ENCODE results near the gene TP73. TPM values are rescaled to one million over a fixed set of nuclear protein-coding genes. Genes with fewer than 3 reads are reported as not detected.

Gene TP73
- total RNA-seq, 1 experiment from 2014 or later: 19.2 TPM

- TF ChIP-seq MAX (IDR thresholded peaks at IDR 0.05): no peak
- no peak for TF ChIP-seq ZNF274 (IDR thresholded peaks at IDR 0.05; ENCODE audit: low read depth, low read length)
- TF ChIP-seq JUND (IDR thresholded peaks at IDR 0.05): no peak
- TF ChIP-seq EZH2phosphoT487 (IDR thresholded peaks at IDR 0.05; ENCODE audit: borderline replicate concordance): no peak
- no peak for TF ChIP-seq RAD21 (IDR thresholded peaks at IDR 0.05; ENCODE audit: low read depth)
- TF ChIP-seq SIN3A (IDR thresholded peaks at IDR 0.05; ENCODE audit: low read depth): no peak
- TF ChIP-seq TCF7L2 (IDR thresholded peaks at IDR 0.05; ENCODE audit: borderline replicate concordance, extremely low read depth, insufficient read depth, insufficient read length): no peak
Measured at GRCh38 chr1:3678361-3679097, 26.2 kb downstream of the TP73 start (continued).

- no peak for TF ChIP-seq RAD21 (IDR thresholded peaks at IDR 0.05; ENCODE audit: low read depth)
- no peak for TF ChIP-seq CTCF (IDR thresholded peaks at IDR 0.05 in 2 of 3, conservative IDR thresholded peaks at IDR 0.05 in 1 of 3; ENCODE audit: borderline replicate concordance in 1 of 3, insufficient read depth in 1 of 3, low read depth in 2 of 3, low read length in 2 of 3)
- TF ChIP-seq CBX3 (IDR thresholded peaks at IDR 0.05; ENCODE audit: low read depth): no peak
- TF ChIP-seq SIN3A (IDR thresholded peaks at IDR 0.05; ENCODE audit: low read depth): no peak
- TF ChIP-seq EZH2phosphoT487 (IDR thresholded peaks at IDR 0.05; ENCODE audit: borderline replicate concordance): no peak
- no peak for TF ChIP-seq ZBTB33 (IDR thresholded peaks at IDR 0.05; ENCODE audit: extremely low read depth, insufficient replicate concordance, low read length)
- TF ChIP-seq JUND (IDR thresholded peaks at IDR 0.05): no peak
- TF ChIP-seq POLR2A (IDR thresholded peaks at IDR 0.05; ENCODE audit: borderline replicate concordance, extremely low read depth, insufficient read depth, insufficient read length): no peak
- TF ChIP-seq REST (IDR thresholded peaks at IDR 0.05; ENCODE audit: low read depth): no peak
- no peak for TF ChIP-seq FOSL1 (IDR thresholded peaks at IDR 0.05; ENCODE audit: low read depth)
- no peak for TF ChIP-seq SP1 (IDR thresholded peaks at IDR 0.05; ENCODE audit: low read depth)
- no peak for TF ChIP-seq TCF7L2 (IDR thresholded peaks at IDR 0.05; ENCODE audit: borderline replicate concordance, extremely low read depth, insufficient read depth, insufficient read length)
- no peak for TF ChIP-seq SRF (IDR thresholded peaks at IDR 0.05; ENCODE audit: low read depth)
- TF ChIP-seq ATF3 (IDR thresholded peaks at IDR 0.05): no peak
- Histone ChIP-seq H3K4me2 (ENCODE audit: low read length) (no peak overlapping the region), H3K9me2 (ENCODE audit: insufficient read depth) (no peaks in the 10 kb centered on the region), H3K27ac (ENCODE audit: low read depth, low read length) (no peak overlapping the region), H3K27me3 (ENCODE audit: insufficient read depth, low read length) (no peaks in the 10 kb centered on the region), H3K9me3 (ENCODE audit: control insufficient read depth in 1 of 2, insufficient read depth in 1 of 2, low read depth in 1 of 2, low read length in 2 of 2) (no peaks in the 10 kb centered on the region), H4K20me1 (ENCODE audit: insufficient read depth) (no peaks in the 10 kb centered on the region; the same call in 1 of the 2 replicates), H3K36me3 (ENCODE audit: control insufficient read depth in 1 of 2, insufficient read depth in 2 of 2, low read length in 2 of 2) (no peaks in the 10 kb centered on the region), H2AFZ (ENCODE audit: low read depth, low read length, poor library complexity, severe bottlenecking) (no peak overlapping the region), H3K79me2 (ENCODE audit: insufficient read depth, low read length) (peaks cover 18% of the 10 kb centered on the region), H3K4me1 (ENCODE audit: control insufficient read depth in 1 of 2, insufficient read depth in 2 of 2, low read length in 2 of 2) (peaks cover 17 to 34% of the 10 kb centered on the region in 2 experiments), H3K4me3 (replicated peaks in 1 of 2; ENCODE audit: low read depth in 1 of 2, low read length in 2 of 2) (no peak overlapping the region), H3K9ac (ENCODE audit: low read length) (no peak overlapping the region)
- ATAC-seq: no peak
- ChIA-PET RAD21 (ENCODE audit: low non-redundant PET in 1 of 2, low total read pairs in 2 of 2, uncharacterized antibody in 2 of 2, unreplicated experiment in 2 of 2) (no interaction called here), POLR2A (no interaction called here), CTCF (no interaction called here)
- BruUV-seq (replicated peaks): no TSS peak
- no peak for DNase-seq (ENCODE audit: low read depth, low spot score)
- intact Hi-C loops (cut with micrococcal nuclease): no loop called here
Measured at GRCh38 chr1:3679098-3679555, 26.8 kb downstream of the TP73 start.
